HEK293 (cell line): ENCODE measurements around the gene ATP7A.

ENCODE experiments used
- KLF7 ChIP-seq: fragments of 450-650 bp; formaldehyde crosslinking; IDR thresholded peaks from 2 replicates; pipeline ENCODE4 v1.5.1; 2016; ENCODE audit warnings: missing biosample characterization, missing genetic modification characterization, borderline replicate concordance
- ZBTB21 ChIP-seq: fragments of 450-650 bp; formaldehyde crosslinking; IDR thresholded peaks from 2 replicates; pipeline ENCODE4 v1.5.1; 2017; ENCODE audit warnings: missing biosample characterization, missing genetic modification characterization
- ZNF549 ChIP-seq: fragments of 450-650 bp; IDR thresholded peaks from 2 replicates; pipeline ENCODE4 v1.5.1; 2018; ENCODE audit warnings: missing biosample characterization, missing genetic modification characterization, mild to moderate bottlenecking, inconsistent platforms, moderate library complexity
- ZNF660 ChIP-seq: fragments of 450-650 bp; IDR thresholded peaks from 2 replicates; pipeline ENCODE4 v1.5.1; 2018; ENCODE audit warnings: missing biosample characterization, mild to moderate bottlenecking, missing genetic modification characterization
- TF ChIP-seq, protein P1 (sequence below): fragments of 450-650 bp; formaldehyde crosslinking; IDR thresholded peaks from 2 replicates; pipeline ENCODE4 v1.5.1; 2016; ENCODE audit warnings: missing biosample characterization, missing genetic modification characterization, borderline replicate concordance

DNA sequence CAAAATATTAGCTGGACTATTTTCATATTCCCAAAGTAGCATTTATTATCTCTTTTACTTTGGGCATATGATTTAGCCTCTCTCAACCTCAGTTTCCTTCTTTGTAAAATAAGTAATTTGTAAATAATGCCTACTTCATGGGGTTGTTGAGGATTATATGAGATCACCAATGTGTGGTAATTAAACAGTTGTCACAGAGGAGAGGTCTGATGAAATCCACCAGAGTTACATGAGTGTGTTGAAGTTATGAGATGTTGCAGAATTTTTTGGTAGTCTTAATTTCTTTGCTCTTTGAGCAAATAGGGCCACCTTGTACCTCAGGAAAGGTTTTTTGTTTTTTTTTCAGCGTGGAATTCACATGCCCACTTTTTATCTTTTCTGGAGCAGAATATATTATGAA lies 9.8 kb upstream of the ATP7A start:
- no peak for TF ChIP-seq KLF7 (tag by site-specific recombination)
- TF ChIP-seq ZBTB21 (tag by site-specific recombination): no peak
- TF ChIP-seq, protein P1, sequence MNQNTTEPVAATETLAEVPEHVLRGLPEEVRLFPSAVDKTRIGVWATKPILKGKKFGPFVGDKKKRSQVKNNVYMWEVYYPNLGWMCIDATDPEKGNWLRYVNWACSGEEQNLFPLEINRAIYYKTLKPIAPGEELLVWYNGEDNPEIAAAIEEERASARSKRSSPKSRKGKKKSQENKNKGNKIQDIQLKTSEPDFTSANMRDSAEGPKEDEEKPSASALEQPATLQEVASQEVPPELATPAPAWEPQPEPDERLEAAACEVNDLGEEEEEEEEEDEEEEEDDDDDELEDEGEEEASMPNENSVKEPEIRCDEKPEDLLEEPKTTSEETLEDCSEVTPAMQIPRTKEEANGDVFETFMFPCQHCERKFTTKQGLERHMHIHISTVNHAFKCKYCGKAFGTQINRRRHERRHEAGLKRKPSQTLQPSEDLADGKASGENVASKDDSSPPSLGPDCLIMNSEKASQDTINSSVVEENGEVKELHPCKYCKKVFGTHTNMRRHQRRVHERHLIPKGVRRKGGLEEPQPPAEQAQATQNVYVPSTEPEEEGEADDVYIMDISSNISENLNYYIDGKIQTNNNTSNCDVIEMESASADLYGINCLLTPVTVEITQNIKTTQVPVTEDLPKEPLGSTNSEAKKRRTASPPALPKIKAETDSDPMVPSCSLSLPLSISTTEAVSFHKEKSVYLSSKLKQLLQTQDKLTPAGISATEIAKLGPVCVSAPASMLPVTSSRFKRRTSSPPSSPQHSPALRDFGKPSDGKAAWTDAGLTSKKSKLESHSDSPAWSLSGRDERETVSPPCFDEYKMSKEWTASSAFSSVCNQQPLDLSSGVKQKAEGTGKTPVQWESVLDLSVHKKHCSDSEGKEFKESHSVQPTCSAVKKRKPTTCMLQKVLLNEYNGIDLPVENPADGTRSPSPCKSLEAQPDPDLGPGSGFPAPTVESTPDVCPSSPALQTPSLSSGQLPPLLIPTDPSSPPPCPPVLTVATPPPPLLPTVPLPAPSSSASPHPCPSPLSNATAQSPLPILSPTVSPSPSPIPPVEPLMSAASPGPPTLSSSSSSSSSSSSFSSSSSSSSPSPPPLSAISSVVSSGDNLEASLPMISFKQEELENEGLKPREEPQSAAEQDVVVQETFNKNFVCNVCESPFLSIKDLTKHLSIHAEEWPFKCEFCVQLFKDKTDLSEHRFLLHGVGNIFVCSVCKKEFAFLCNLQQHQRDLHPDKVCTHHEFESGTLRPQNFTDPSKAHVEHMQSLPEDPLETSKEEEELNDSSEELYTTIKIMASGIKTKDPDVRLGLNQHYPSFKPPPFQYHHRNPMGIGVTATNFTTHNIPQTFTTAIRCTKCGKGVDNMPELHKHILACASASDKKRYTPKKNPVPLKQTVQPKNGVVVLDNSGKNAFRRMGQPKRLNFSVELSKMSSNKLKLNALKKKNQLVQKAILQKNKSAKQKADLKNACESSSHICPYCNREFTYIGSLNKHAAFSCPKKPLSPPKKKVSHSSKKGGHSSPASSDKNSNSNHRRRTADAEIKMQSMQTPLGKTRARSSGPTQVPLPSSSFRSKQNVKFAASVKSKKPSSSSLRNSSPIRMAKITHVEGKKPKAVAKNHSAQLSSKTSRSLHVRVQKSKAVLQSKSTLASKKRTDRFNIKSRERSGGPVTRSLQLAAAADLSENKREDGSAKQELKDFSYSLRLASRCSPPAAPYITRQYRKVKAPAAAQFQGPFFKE: no peak
- TF ChIP-seq ZNF660 (tag by site-specific recombination): no peak
- no peak for TF ChIP-seq ZNF549 (tag by site-specific recombination)
